T47D (cell line): ENCODE measurements around the gene C1orf226.

Source experiments
- DNase-seq, 2 experiments: peaks; one replicate each; pipeline versions ENCODE4 v3.0.0 to v3.0.0-alpha.2; 2011 to 2012; ENCODE audit warnings: low read depth in 1 of 2, low spot score in 1 of 2
- JUND ChIP-seq: IDR thresholded peaks from 2 replicates; pipeline ENCODE4 v1.6.1; 2012; ENCODE audit warnings: low read depth
- in situ Hi-C: cut with HindIII; loops from 2 replicates; pipeline ENCODE4 v1.10.0; 2016; ENCODE audit warnings: low sequenced_read_pairs, low pct_unique_long_range_greater_than_20kb

C1orf226 gene

GRCh38 chr1:162369571-162369970 lies 12.0 kb upstream of the C1orf226 start:
- DNase-seq, result no peak
- in situ Hi-C loops, result no loop called here
- no peak for TF ChIP-seq JUND

- no peak for DNase-seq
- in situ Hi-C loops, result no loop called here
- TF ChIP-seq JUND, result no peak
These were observed 11.4 kb upstream of the C1orf226 start for GRCh38 chr1:162370161-162370560.

DNA sequence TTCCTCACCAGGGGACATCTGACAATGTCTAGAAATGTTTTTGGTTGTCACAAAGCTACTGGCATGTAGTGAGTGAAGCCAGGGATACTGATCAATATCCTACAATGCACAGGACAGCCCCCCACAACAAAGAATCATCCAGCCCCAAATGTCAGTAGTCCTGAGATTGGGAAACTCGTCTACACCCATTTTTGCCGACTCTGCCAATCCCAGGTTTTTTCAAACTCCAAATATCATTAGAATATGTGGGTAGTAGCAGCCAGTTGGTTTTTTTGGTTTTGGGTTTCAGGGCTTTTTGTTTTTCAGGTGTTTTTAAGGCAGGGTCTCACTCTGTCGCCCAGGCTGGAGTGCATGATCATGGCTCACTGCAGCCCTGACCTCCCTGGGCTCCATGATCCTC lies 10.8 kb upstream of the C1orf226 start:
- no peak for TF ChIP-seq JUND
- in situ Hi-C loops, result no loop called here
- DNase-seq, result no peak

DNA sequence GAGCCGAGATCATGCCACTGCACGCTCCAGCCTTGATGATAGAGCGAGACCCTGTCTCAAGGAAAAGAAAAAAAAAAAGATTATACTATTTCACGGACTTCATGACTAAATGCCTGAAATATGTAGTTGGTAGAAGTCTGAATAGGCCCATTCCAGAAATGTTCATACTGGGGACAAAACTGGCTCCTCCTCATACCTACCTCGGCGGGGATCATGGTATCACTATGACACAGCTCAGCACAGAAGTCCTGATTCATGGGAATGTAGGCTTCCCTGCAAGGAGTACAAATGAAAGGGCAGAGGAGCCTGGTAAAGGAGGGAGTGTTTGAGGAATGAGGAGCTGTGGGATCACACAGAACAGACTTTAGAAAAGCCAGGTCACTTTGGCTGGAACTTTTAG lies 9.9 kb upstream of the C1orf226 start:
- TF ChIP-seq JUND, result no peak
- in situ Hi-C loops, result no loop called here
- no peak for DNase-seq

DNA sequence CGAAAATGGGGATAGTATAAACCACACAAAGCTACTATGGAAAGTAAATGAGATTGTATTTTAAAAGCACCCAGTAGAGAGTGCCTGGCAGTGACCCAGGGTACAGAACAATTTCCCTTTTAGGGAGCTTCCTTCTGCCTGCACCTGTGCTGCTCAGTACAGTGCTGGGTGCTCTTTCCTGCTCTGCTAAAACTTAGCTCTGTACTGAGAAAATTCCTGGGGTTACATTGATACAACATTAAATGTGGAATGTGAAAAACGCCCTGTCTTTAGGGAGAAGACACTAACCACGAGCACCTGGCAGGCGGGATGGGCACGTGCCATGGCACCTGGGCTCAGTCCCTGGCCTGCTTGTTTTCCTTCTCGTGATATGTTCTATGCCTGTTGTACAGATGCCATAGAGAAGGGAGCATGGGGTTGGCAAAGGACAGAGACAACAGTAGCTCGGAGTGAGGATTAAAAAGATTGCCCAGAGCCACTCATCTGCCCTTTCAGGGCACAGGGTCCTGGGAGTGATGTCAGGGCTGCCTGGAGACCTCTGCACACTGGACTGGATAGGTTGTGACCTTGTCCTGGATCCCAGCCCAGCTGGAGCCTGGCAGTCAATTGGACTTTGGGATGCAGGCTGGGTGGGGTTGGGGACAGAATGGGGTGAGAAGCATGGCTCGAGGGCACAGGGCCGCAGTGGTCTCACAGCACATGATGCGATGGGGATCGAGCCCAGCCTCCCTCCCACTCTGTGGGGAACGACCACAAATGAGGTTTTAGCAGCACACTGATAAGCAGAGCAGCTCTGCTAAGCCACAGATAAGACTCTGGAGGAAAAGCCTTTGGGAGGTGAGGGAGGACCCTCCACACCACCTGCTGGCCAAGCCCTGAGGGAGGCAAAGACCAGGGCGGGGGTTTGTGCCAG lies 9.1 kb upstream of the C1orf226 start:
- in situ Hi-C loops, result no loop called here
- no peak for TF ChIP-seq JUND
- no peak for DNase-seq

DNA sequence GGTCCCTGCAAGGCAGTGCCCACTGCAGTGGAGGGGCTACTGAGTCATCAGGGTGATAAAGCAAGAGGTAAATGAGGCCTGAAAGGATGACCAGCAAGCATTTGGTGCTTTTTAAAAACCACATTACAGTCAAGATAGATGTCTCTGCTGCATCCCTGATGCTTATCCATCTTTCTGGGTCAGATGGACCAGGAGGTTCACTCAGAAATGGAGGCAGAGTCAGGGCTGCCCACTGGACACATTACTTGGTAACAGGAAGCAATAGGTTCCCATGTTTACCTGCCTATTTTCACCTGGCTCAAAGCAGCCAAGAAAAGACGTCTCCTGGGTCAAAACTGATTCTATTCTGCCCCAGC lies 8.5 kb upstream of the C1orf226 start:
- in situ Hi-C loops, result no loop called here
- TF ChIP-seq JUND, result no peak
- no peak for DNase-seq

DNA sequence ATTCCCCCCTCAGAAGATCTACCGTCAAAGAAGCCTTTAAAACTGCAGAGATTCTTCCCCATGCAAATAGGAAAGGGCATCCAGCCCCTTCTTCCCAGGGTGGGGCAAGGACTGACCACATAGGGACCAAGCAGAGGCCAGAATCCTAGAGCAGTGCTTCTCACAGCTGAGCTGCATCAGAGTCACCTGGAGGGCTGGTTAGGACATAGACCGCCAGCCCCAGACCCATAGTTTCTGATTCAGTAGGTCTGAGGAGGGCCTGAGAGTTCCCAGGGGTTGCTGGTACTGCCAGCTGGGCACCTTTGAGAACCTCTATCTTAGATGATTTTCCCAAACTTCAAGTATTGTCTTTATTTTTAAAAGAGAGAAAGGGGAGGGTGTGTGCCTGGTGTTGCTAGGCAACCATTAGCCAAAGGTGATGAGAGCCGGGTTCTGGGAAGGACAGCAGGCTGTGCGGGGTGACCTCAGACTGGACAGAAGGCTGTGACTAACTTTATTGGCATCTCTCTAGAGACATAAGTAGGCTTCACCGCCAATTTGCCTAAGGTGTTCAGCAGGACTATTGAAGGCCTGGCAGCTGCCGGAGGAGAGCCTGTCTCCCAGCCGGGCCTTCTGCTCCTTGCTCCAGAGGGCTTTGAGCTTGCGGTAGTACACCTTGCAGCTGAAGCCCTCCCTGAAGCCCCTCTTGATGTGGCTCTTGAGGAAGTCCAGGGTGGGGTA lies 7.8 kb upstream of the C1orf226 start:
- DNase-seq, result peak in 1 of 2 experiments; percentile 39
- in situ Hi-C loops, result no loop called here

GRCh38 chr1:162374406-162374805 lies 7.1 kb upstream of the C1orf226 start:
- in situ Hi-C loops, result no loop called here
- no peak for DNase-seq
- no peak for TF ChIP-seq JUND

More for the DNA sequence above, 7.8 kb upstream of the C1orf226 start:
- TF ChIP-seq JUND, result no peak

GRCh38 chr1:162375463-162375862 lies 6.1 kb upstream of the C1orf226 start:
- in situ Hi-C loops, result no loop called here
- no peak for TF ChIP-seq JUND
- DNase-seq, result no peak

DNA sequence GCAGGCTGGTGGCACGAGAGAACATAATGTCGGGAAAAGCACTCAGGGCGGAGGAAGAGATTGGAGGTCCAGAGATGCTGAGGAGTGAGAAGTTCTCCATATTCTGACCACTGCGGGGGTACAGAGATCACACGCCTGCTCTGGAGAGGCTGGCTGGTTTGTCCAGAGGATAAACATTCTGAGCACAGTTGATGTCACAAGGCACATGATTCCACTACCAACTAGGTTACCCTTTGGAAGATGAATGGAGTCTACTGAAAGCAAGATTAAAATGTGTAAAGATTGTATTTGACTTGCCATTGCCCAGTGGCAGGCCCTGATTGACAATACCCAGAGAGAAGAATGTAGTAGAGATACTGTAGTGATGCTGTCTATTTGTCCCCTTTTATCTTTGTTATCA lies 4.8 kb upstream of the C1orf226 start, which contains the start of gene SPATA46:
SPATA46 (minus strand) TSS at position 164 of the 400 bp plus-strand sequence; CDS start at position 100, 64 bp downstream.
- DNase-seq, result no peak
- no peak for TF ChIP-seq JUND
- in situ Hi-C loops, result no loop called here

GRCh38 chr1:162380061-162380846 lies 1.3 kb upstream of the C1orf226 start:
- in situ Hi-C loops, result no loop called here
- TF ChIP-seq JUND, result no peak
- no peak for DNase-seq

- TF ChIP-seq JUND, result no peak
- no peak for DNase-seq
- in situ Hi-C loops, result no loop called here
These were observed 618 bp downstream of the C1orf226 start for GRCh38 chr1:162381941-162382750.
